Camera-type eye (tissue), 1 donor: ENCODE measurements around the gene KRTAP6-3. TPM values are rescaled to one million over a fixed set of nuclear protein-coding genes. Genes with fewer than 3 reads are reported as not detected.

Source experiments
- total RNA-seq: library from RNA; depleted of rRNA; stranded (reverse); fragments of >200 nt; gene quantifications from one replicate; pipeline ENCODE4 v1.2.3, GENCODE V29; 2014

The KRTAP6-3 gene
- total RNA-seq, result not detected

DNA sequence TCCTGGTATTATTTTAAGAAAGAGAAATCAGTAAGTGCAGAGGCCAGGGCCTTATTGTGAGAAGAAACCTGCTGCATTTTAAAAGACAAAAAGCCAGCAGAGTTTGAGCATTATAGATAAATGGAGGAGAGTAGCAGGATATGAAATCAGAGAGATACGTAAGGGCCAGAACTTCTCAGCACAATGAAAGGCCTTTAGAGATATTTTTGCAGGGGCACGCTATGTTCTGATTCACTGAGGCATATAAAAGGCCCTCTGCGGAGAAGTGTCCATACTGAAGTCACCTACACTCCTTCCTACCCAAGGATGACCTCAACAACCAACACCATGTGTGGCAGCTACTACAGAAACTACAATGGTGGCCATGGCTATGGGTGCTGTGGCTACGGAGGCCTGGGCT, at the start of gene KRTAP6-3:
Gene KRTAP6-3 (plus strand): TSS at position 301 of the 400 bp plus-strand sequence. CDS start 6 bp downstream, at position 307.

DNA sequence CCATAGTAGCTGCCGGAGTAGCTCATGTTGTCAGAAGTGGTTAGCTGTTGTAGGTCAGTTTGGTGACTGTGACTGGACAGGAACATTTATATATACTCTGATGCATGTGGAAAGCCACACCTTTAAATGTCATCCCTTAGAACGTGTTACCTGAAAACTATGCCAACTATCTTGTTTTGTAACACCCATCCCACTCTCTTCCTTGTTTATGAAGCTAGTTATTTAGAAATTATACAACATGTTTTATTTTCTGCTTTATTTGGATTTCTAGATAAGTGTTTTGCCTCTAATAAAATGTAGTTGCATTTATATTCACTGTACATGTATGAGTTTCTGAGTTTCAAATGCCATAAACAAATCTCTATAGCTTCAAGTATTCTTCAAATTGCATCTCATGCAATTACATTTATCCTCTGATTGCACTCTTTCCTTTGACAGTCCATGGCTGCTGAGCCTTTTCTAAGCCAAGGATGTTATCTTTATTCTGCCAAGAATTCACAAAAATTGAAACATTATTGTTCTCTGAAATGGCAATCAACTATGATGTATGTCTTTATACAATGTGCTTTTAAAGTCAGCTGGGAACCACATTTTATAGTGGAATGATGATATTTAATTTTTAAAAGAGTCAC, 30.9 kb upstream of the KRTAP6-3 start, which contains the start of gene KRTAP19-7:
Gene KRTAP19-7 (minus strand): TSS at position 51 of the 632 bp plus-strand sequence. CDS start 25 bp downstream, at position 26.

DNA sequence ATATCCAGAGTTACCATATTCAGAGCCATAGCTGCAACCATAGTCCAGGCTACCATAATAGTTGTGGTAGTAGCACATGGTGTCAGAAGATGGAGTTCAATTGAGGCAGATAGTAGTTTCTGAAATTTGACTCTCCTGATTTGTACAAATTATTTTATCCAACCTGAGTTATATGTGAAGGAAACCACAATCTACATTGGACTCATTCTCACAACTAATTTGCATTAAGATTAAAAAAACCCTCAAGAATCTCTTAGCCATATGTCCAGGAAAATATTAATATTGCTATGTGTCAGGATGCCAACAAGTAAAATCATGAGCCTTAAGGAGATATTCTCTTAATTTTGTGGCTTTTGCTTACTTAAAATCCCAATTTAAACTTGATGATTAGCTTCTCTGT, 1.9 kb upstream of the KRTAP6-3 start, which contains the start of gene KRTAP22-2:
Gene KRTAP22-2 (minus strand): TSS at position 101 of the 400 bp plus-strand sequence.

GRCh38 chr21:30598802-30599201, 6.6 kb downstream of the KRTAP6-3 start, which contains the start of gene KRTAP6-2:
TSS of gene KRTAP6-2 (minus strand) at chr21:30598902. CDS start at chr21:30598874, 28 bp downstream.

GRCh38 chr21:30600787-30601186, 8.5 kb downstream of the KRTAP6-3 start, which contains the start of gene KRTAP22-1:
TSS of gene KRTAP22-1 (plus strand) at chr21:30601087.

GRCh38 chr21:30613836-30614235, 21.6 kb downstream of the KRTAP6-3 start, which contains the start of gene KRTAP6-1:
TSS of gene KRTAP6-1 (minus strand) at chr21:30613930. CDS start at chr21:30613904, 26 bp downstream.

DNA sequence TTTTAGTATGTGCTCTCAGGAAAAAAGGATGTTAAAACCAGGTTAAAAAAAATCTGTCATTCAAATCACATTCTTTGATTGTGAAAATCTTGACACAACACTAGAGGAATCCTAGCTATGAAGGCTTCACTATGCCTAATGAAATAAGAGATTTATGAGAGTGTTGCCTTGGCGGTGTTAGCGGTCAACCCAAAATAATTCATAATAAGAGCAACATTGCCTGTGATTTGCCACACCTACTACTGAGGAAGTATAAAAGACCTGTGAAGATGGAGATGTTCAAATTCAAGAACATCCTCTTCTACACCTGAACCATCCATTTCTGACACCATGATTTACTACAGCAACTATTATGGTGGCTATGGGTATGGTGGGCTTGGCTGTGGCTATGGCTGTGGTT, 23.9 kb downstream of the KRTAP6-3 start, which contains the start of gene KRTAP20-1:
Gene KRTAP20-1 (plus strand): TSS at position 301 of the 400 bp plus-strand sequence. CDS start 30 bp downstream, at position 331.

DNA sequence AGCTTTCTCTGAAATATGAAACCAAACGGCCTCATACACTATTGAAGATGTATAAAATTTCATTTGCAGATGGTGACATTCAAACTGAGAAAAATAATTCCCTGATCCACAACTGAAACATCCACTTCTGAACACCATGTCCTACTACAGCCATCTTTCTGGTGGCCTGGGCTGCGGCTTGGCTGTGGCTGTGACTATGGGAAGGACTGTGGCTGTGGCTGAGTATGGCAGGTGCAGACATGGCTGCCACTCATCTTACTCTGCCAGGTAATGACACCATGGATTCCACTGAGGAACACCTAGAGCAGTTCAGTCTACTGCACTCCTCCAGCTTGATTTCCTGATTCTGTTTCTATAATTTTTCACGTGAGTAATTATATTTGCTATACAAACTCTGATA, 28.3 kb downstream of the KRTAP6-3 start, which contains the start of gene KRTAP20-4:
Gene KRTAP20-4 (plus strand): TSS at position 106 of the 400 bp plus-strand sequence.

DNA sequence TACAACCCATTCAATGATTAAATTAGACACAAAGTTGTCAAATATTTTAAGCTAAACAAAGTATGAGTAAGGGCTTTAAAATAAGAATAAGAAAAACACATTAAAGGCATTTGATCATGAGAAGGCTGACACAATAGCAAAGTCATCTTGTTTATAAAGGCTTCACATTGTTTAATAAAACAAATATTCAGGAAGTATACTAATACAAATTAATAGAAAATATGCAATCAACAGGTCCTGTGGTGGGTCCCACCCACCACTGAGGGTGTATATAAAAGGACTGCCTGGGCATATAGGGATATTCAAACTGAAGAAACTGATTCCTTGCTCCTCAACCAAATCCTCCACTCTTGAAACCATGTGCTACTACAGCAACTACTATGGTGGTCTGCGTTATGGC, 42.7 kb downstream of the KRTAP6-3 start, which contains the start of gene KRTAP20-2:
Gene KRTAP20-2 (plus strand): TSS at position 301 of the 400 bp plus-strand sequence. CDS start 58 bp downstream, at position 359.

GRCh38 chr21:30642564-30642963, 50.3 kb downstream of the KRTAP6-3 start, which contains the start of gene KRTAP20-3:
TSS of gene KRTAP20-3 (plus strand) at chr21:30642864.

Other genes with a start within 250 kb of the KRTAP6-3 start
- not detected for gene KRTAP23-1, start 243.8 kb upstream of the KRTAP6-3 start, total RNA-seq
- not detected for gene KRTAP13-2, start 220.2 kb upstream of the KRTAP6-3 start, total RNA-seq
- gene KRTAP13-1, start 196.4 kb upstream of the KRTAP6-3 start, total RNA-seq, result not detected
- gene KRTAP13-3, start 166.5 kb upstream of the KRTAP6-3 start, total RNA-seq, result not detected
- gene KRTAP13-4, start 162.2 kb upstream of the KRTAP6-3 start, total RNA-seq, result not detected
- not detected for gene KRTAP15-1, start 152.2 kb upstream of the KRTAP6-3 start, total RNA-seq
- not detected for gene KRTAP19-1, start 112.1 kb upstream of the KRTAP6-3 start, total RNA-seq
- not detected for gene KRTAP19-2, start 105.0 kb upstream of the KRTAP6-3 start, total RNA-seq
- gene KRTAP19-3, start 100.4 kb upstream of the KRTAP6-3 start, total RNA-seq, result not detected
- not detected for gene KRTAP19-4, start 95.3 kb upstream of the KRTAP6-3 start, total RNA-seq
- not detected for gene KRTAP19-5, start 90.3 kb upstream of the KRTAP6-3 start, total RNA-seq
- gene KRTAP19-6, start 50.6 kb upstream of the KRTAP6-3 start, total RNA-seq, result not detected
- not detected for gene KRTAP19-7, start 31.1 kb upstream of the KRTAP6-3 start, total RNA-seq
- not detected for gene KRTAP22-2, start 2.0 kb upstream of the KRTAP6-3 start, total RNA-seq
- not detected for gene KRTAP6-2, start 6.5 kb downstream of the KRTAP6-3 start, total RNA-seq
- not detected for gene KRTAP22-1, start 8.6 kb downstream of the KRTAP6-3 start, total RNA-seq
- not detected for gene KRTAP6-1, start 21.5 kb downstream of the KRTAP6-3 start, total RNA-seq
- gene KRTAP20-1, start 24.0 kb downstream of the KRTAP6-3 start, total RNA-seq, result not detected
- not detected for gene KRTAP20-4, start 28.2 kb downstream of the KRTAP6-3 start, total RNA-seq
- gene KRTAP20-2, start 42.8 kb downstream of the KRTAP6-3 start, total RNA-seq, result not detected
- gene KRTAP20-3, start 50.4 kb downstream of the KRTAP6-3 start, total RNA-seq, result not detected
- not detected for gene KRTAP21-3, start 126.3 kb downstream of the KRTAP6-3 start, total RNA-seq
- not detected for gene KRTAP21-2, start 154.8 kb downstream of the KRTAP6-3 start, total RNA-seq
- gene KRTAP21-1, start 163.0 kb downstream of the KRTAP6-3 start, total RNA-seq, result 1.3 TPM
- gene KRTAP8-1, start 220.8 kb downstream of the KRTAP6-3 start, total RNA-seq, result not detected
- not detected for gene KRTAP7-1, start 237.3 kb downstream of the KRTAP6-3 start, total RNA-seq